HEK293T (cell line): ENCODE data around the gene EFHC1.

Experiments
- CTCF ChIA-PET: fragments of 350-600 bp; formaldehyde crosslinking; extraction: SDS; loops from one replicate; lab custom pipeline; 2021; ENCODE audit warnings: antibody characterized with exemption, inconsistent platforms; lab: Yijun Ruan, JAX
- POLR2A ChIA-PET: fragments of 350-600 bp; formaldehyde crosslinking; extraction: SDS; loops from one replicate; lab custom pipeline; 2020; ENCODE audit warnings: antibody characterized with exemption, inconsistent platforms; lab: Yijun Ruan, JAX
- DNase-seq: peaks from one replicate; pipeline ENCODE4 v3.0.0; 2012; ENCODE audit warnings: mixed read lengths; ENCODE audit errors: extremely low spot score
- ARNT ChIP-seq: fragments of 450-650 bp; IDR thresholded peaks from 2 replicates; pipeline ENCODE4 v1.6.1; 2017; ENCODE audit warnings: mild to moderate bottlenecking
- BHLHE40 ChIP-seq: fragments of 450-650 bp; IDR thresholded peaks from 2 replicates; pipeline ENCODE4 v1.6.1; 2016; ENCODE audit warnings: mild to moderate bottlenecking, moderate library complexity, borderline replicate concordance
- CTBP1 ChIP-seq: fragments of 450-650 bp; IDR thresholded peaks from 2 replicates; pipeline ENCODE4 v1.6.1; 2016; ENCODE audit warnings: borderline replicate concordance
- ELF4 ChIP-seq: fragments of 450-650 bp; IDR thresholded peaks from 2 replicates; pipeline ENCODE4 v1.6.1; 2017; ENCODE audit warnings: antibody characterized with exemption
- FOXA1 ChIP-seq: fragments of 450-650 bp; IDR thresholded peaks from 2 replicates; pipeline ENCODE4 v1.6.1; 2016; ENCODE audit warnings: mild to moderate bottlenecking
- FOXK2 ChIP-seq: fragments of 450-650 bp; IDR thresholded peaks from 2 replicates; pipeline ENCODE4 v1.6.1; 2016; ENCODE audit warnings: mild to moderate bottlenecking
- FOXM1 ChIP-seq: fragments of 450-650 bp; IDR thresholded peaks from 2 replicates; pipeline ENCODE4 v1.6.1; 2017; ENCODE audit warnings: mild to moderate bottlenecking, borderline replicate concordance
- HDGF ChIP-seq: fragments of 450-650 bp; IDR thresholded peaks from 2 replicates; pipeline ENCODE4 v1.6.1; 2017; ENCODE audit warnings: antibody characterized with exemption, borderline replicate concordance
- L3MBTL2 ChIP-seq: fragments of 450-650 bp; conservative IDR thresholded peaks from 2 replicates; pipeline ENCODE4 v1.6.1; 2016; ENCODE audit warnings: mild to moderate bottlenecking
- LEF1 ChIP-seq: fragments of 450-650 bp; IDR thresholded peaks from 2 replicates; pipeline ENCODE4 v1.6.1; 2017; ENCODE audit warnings: mild to moderate bottlenecking, borderline replicate concordance
- NFRKB ChIP-seq: fragments of 450-650 bp; IDR thresholded peaks from 2 replicates; pipeline ENCODE4 v1.6.1; 2016; ENCODE audit warnings: mild to moderate bottlenecking, moderate library complexity
- PKNOX1 ChIP-seq: fragments of 450-650 bp; IDR thresholded peaks from 2 replicates; pipeline ENCODE4 v1.6.1; 2016
- SP1 ChIP-seq: fragments of 450-650 bp; IDR thresholded peaks from 2 replicates; pipeline ENCODE4 v1.6.1; 2017
- SUZ12 ChIP-seq: fragments of 450-650 bp; IDR thresholded peaks from 2 replicates; pipeline ENCODE4 v1.6.1; 2016; ENCODE audit warnings: mild to moderate bottlenecking
- TARDBP ChIP-seq: fragments of 450-650 bp; IDR thresholded peaks from 2 replicates; pipeline ENCODE4 v1.6.1; 2016
- ZNF384 ChIP-seq: fragments of 450-650 bp; IDR thresholded peaks from 2 replicates; pipeline ENCODE4 v1.6.1; 2016

The EFHC1 gene

GRCh38 chr6:52509281-52510212, 89.4 kb downstream of the EFHC1 start:
- TF ChIP-seq FOXK2 = no peak
- ChIA-PET CTCF (no interaction called here), POLR2A (no interaction called here)
- DNase-seq = no peak

- DNase-seq = no peak
- TF ChIP-seq BHLHE40 (no peak), FOXM1 (no peak), CTBP1 (no peak), LEF1 (no peak), ZNF384 (no peak), L3MBTL2 (no peak), FOXA1 (no peak), NFRKB (no peak), HDGF (no peak), FOXK2 (no peak), TARDBP (no peak), SUZ12 (no peak), ARNT (no peak)
- CTCF ChIA-PET = no interaction called here
- POLR2A ChIA-PET = interaction anchor here (0.6 kb wide), 1 partner anchor 228 kb away, joined by 3 read pairs; no protein-coding TSS in a partner anchor
Measured at GRCh38 chr6:52510213-52510562, 90.0 kb downstream of the EFHC1 start.

GRCh38 chr6:52511163-52511562, 91.0 kb downstream of the EFHC1 start:
- POLR2A ChIA-PET = no interaction called here
- TF ChIP-seq CTBP1 = no peak
- no peak for TF ChIP-seq SP1
- no peak for TF ChIP-seq FOXK2
- no peak for TF ChIP-seq FOXA1
- TF ChIP-seq NFRKB = no peak
- no peak for TF ChIP-seq HDGF
- TF ChIP-seq L3MBTL2 = no peak
- CTCF ChIA-PET = no interaction called here
- DNase-seq = no peak

GRCh38 chr6:52511572-52512151, 91.5 kb downstream of the EFHC1 start:
- TF ChIP-seq ELF4 = no peak
- no peak for TF ChIP-seq ARNT
- no peak for TF ChIP-seq ZNF384
- TF ChIP-seq HDGF = no peak
- TF ChIP-seq CTBP1 = no peak
- TF ChIP-seq L3MBTL2 = no peak
- no peak for TF ChIP-seq TARDBP
- no peak for TF ChIP-seq PKNOX1
- TF ChIP-seq SP1 = no peak
- no peak for TF ChIP-seq FOXA1
- no peak for TF ChIP-seq LEF1
- no peak for TF ChIP-seq NFRKB
- no peak for TF ChIP-seq FOXM1
- TF ChIP-seq SUZ12 = no peak
- ChIA-PET POLR2A (no interaction called here), CTCF (no interaction called here)
- no peak for DNase-seq

GRCh38 chr6:52512199-52512598, 92.1 kb downstream of the EFHC1 start:
- TF ChIP-seq FOXM1 (no peak), FOXA1 (no peak), PKNOX1 (no peak), TARDBP (no peak), ZNF384 (no peak), FOXK2 (no peak), ARNT (no peak), SP1 (no peak)
- ChIA-PET CTCF (no interaction called here), POLR2A (no interaction called here)
- no peak for DNase-seq

GRCh38 chr6:52513464-52513863, 93.3 kb downstream of the EFHC1 start:
- no peak for DNase-seq
- ChIA-PET POLR2A (no interaction called here), CTCF (no interaction called here)
- TF ChIP-seq SP1 (no peak), CTBP1 (no peak), ELF4 (no peak), SUZ12 (no peak), PKNOX1 (no peak), FOXK2 (no peak), NFRKB (no peak), TARDBP (no peak), L3MBTL2 (no peak), ARNT (no peak), FOXA1 (no peak)
